ENCODE results near the gene TMEM178A. TPM values are rescaled to one million over a fixed set of nuclear protein-coding genes. Genes with fewer than 3 reads are reported as not detected.

TMEM178A gene
- total and polyA plus RNA-seq, 2 of the 4 experiments (the other 2 are of a cell fraction) = 0.18 to 1.8 TPM

GRCh38 chr2:39660612-39661236, 5.0 kb upstream of the TMEM178A start (continued):
- TF ChIP-seq MAFK (IDR thresholded peaks at IDR 0.05; ENCODE audit: low read depth, low read length) = no peak

DNA sequence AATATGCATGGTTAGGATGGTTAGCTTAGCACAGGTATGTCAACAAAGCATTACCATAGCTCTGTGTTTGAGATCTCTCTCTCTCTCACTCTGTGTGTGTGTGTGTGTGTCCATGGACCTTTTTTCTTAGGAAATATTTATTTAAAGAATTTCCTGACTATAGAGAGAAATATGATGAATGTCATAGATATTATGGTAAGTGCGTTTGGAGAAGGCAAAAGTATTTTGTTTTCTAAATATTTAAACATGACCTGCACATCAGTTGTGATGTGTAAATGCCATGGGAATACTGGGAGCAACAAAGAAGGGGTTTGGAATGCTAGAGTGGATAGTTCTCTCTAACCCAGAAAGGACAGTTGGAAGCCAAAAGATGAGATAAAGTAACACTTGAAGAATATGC, 3.9 kb upstream of the TMEM178A start:
- Histone ChIP-seq H3K9ac (ENCODE audit: low read depth, low read length) (no peak overlapping the region), H3K4me2 (ENCODE audit: low read depth, low read length) (no peak overlapping the region), H4K8ac (ENCODE audit: low read depth in 2 of 2, low read length in 2 of 2) (no peak overlapping the region), H2AK9ac (replicated peaks; ENCODE audit: low read depth, low read length, poor library complexity) (no peak overlapping the region), H3K9me1 (ENCODE audit: insufficient read depth, low read length) (no peaks in the 10 kb centered on the region), H2AK5ac (ENCODE audit: low read depth, low read length) (no peak overlapping the region), H3K56ac (ENCODE audit: extremely low read depth, insufficient read depth, low read length) (no peak overlapping the region), H3K27me3 (ENCODE audit: control insufficient read depth, insufficient read depth, low read length) (peaks cover 19% of the 10 kb centered on the region), H3K23ac (ENCODE audit: low read depth, low read length) (no peak overlapping the region), H4K20me1 (ENCODE audit: insufficient read depth, low read length) (no peaks in the 10 kb centered on the region), H2BK120ac (ENCODE audit: low read depth, low read length) (no peak overlapping the region), H3K4ac (ENCODE audit: low read depth, low read length) (no peak overlapping the region), H2BK20ac (ENCODE audit: low read depth, low read length) (no peak overlapping the region), H3K4me3 (ENCODE audit: insufficient read depth, low read depth, low read length) (no peak overlapping the region), H2BK5ac (ENCODE audit: low read depth, low read length, poor library complexity, severe bottlenecking) (no peak overlapping the region), H2BK15ac (ENCODE audit: low read depth, low read length) (no peak overlapping the region), H3K36me3 (ENCODE audit: control insufficient read depth, insufficient read depth, low read length) (no peaks in the 10 kb centered on the region), H3K4me1 (ENCODE audit: control insufficient read depth, insufficient read depth, low read length) (peaks cover 12% of the 10 kb centered on the region), H3K79me1 (ENCODE audit: low read depth in 1 of 2, low read length in 2 of 2) (no peaks in the 10 kb centered on the region), H4K91ac (ENCODE audit: insufficient read depth, low read depth, low read length) (no peak overlapping the region), H3K14ac (replicated peaks; ENCODE audit: low read depth, low read length) (no peak overlapping the region), H3K27ac (ENCODE audit: insufficient read depth, low read length) (no peak overlapping the region), H3K9me3 (ENCODE audit: control insufficient read depth, insufficient read depth, low read length) (no peaks in the 10 kb centered on the region), H3K18ac (ENCODE audit: low read depth, low read length) (no peak overlapping the region), H2AFZ (replicated peaks; ENCODE audit: low read length, poor library complexity) (no peak overlapping the region), H4K5ac (ENCODE audit: low read depth, low read length) (no peak overlapping the region)
- CTCF ChIA-PET = no interaction called here
- no CpG with 5 or more reads among the region's 1 CpG for WGBS, 2 experiments (ENCODE audit: extremely low coverage in 2 of 2, insufficient read length in 1 of 2)
- TF ChIP-seq RAD21 (IDR thresholded peaks at IDR 0.05; ENCODE audit: low read length) = no peak
- no peak for TF ChIP-seq POLR2A (IDR thresholded peaks at IDR 0.05; ENCODE audit: low read depth, low read length)
- TF ChIP-seq MAZ (IDR thresholded peaks at IDR 0.05; ENCODE audit: borderline replicate concordance, low read depth, low read length) = no peak
- TF ChIP-seq SMC3 (IDR thresholded peaks at IDR 0.05; ENCODE audit: low read depth, low read length) = no peak
- TF ChIP-seq NFE2L2 (IDR thresholded peaks at IDR 0.05; ENCODE audit: low read depth, low read length) = no peak
- TF ChIP-seq CEBPB (IDR thresholded peaks at IDR 0.05; ENCODE audit: low read depth, low read length) = no peak
- TF ChIP-seq, protein P1, sequence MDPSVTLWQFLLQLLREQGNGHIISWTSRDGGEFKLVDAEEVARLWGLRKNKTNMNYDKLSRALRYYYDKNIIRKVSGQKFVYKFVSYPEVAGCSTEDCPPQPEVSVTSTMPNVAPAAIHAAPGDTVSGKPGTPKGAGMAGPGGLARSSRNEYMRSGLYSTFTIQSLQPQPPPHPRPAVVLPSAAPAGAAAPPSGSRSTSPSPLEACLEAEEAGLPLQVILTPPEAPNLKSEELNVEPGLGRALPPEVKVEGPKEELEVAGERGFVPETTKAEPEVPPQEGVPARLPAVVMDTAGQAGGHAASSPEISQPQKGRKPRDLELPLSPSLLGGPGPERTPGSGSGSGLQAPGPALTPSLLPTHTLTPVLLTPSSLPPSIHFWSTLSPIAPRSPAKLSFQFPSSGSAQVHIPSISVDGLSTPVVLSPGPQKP (IDR thresholded peaks at IDR 0.05; ENCODE audit: borderline replicate concordance, low read depth, low read length) = no peak
- POLR2A ChIA-PET (ENCODE audit: unreplicated experiment) = no interaction called here
- in situ Hi-C loops (cut with MboI; ENCODE audit: low sequenced_read_pairs) = no loop called here
- intact Hi-C loops (cut with micrococcal nuclease) = loop anchor here (1.0 kb wide), 1 partner anchor 34 kb away; no protein-coding TSS in a partner anchor
- no TSS peak for BruUV-seq (replicated peaks)
- peak; percentile 70 for DNase-seq
- peak; percentile 81 for ATAC-seq (ENCODE audit: low read depth)
- dilution Hi-C loops (cut with HindIII; ENCODE audit: low sequenced_read_pairs, unreplicated experiment) = no loop called here

Measured in IMR-90 (cell line).